Measurements from ENCODE around the gene PIM3. TPM values are rescaled to one million over a fixed set of nuclear protein-coding genes. Genes with fewer than 3 reads are reported as not detected.

PIM3 gene
- total RNA-seq, 1 experiment from 2014 or later = 9.3 TPM

DNA sequence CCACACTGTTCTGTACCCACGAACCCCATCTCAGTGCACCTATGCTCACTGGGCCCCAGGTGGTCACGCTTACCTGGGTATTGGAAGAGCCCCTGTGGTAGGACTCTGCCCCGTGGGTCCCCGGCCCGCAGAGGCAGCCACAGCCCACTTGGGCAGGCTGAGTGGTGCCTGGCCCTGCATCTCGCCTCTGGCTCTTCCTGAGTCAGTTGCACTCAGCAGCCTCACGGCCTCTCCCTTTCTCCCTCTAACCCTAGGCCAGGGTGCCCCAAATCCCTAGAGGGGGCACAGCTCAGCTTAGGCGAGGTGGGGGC, 32.4 kb upstream of the PIM3 start:
- no peak for DNase-seq (ENCODE audit: low read depth)

- no peak for DNase-seq (ENCODE audit: low read depth)
These were observed 31.9 kb upstream of the PIM3 start for GRCh38 chr22:49928555-49929210.

DNA sequence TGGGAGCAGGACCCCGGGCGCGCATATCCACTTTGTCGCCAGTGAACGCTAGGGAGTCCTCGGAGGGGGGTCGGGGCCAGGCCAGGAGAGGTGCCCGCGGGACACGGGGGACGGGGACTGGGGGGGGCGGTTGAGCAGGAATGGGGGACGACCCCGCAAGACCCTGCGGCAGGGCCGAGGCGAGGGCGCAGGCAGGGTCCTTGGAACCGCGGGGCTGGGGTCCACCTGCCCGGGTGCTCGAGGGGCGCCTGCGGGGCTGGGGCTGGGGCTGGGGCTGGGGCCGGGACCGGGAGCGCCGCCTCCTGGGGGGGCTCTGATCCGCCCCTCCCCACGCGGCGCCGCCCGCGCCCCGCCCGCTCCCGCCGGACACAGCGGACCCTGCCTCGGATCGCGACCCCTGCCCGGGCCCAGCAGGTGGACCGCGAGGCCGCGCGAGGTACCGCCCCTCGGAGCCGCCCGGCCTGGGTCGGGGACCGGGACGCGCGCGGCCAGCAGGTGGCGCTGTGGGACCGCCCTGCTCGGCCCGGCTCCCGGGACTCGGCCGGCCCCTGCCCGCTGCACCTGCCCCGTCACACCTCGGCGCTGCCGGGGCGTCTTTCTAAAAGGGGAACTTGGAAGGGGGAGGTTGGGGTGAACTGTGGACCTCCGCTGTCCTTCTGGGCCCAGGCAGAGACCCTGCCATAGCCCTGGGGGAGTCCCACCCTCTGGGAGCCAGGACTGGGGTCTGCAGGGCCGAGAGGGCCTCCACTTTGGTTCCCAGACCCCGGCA, 31.2 kb upstream of the PIM3 start:
- no peak for DNase-seq (ENCODE audit: low read depth)

- DNase-seq (ENCODE audit: low read depth) = no peak
These were observed 30.5 kb upstream of the PIM3 start for GRCh38 chr22:49929994-49930575.

DNA sequence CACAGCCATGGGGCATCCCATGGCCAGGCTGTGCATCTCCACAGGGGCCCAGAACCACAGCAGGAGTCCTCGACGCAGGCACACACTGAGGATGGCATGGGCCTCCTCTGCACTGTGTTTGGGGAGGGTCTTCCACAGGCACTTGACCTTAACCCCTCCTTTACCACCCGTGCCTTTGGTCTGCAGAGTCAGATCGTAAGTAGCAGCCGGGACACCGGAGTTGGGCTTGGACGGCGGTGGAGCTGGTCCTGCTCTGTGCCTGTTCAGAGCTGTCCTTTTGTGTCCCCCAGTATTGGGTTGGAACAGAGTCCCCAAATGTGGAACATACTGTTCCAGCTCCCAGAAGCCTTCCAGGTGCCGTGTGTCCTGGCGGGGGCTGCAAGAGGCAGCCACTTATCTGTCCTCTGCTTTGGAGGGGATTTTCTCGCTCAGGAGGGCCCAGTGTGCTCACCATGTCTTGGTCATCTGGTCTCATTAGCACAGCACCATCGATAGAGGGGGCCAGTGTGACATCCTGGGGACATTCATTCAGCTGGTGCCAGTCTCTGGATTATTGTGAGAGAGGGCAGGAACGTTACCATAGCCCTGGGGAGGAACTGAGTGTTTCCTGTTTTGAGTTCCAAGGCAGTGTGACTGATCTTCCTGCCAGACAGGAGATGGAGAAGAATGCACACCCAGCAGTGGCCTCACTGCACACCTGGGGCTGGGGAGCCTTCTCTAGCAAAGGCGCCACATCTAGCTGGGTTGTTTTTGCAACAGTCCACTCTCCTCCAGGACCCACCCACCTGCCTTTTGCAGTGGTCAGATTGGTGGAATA, 29.8 kb upstream of the PIM3 start:
- peak; percentile 71 for DNase-seq (ENCODE audit: low read depth)

GRCh38 chr22:49933236-49934159, 27.1 kb upstream of the PIM3 start:
- DNase-seq (ENCODE audit: low read depth) = no peak

- DNase-seq (ENCODE audit: low read depth) = no peak
These were observed 26.2 kb upstream of the PIM3 start for GRCh38 chr22:49934160-49934890.

DNA sequence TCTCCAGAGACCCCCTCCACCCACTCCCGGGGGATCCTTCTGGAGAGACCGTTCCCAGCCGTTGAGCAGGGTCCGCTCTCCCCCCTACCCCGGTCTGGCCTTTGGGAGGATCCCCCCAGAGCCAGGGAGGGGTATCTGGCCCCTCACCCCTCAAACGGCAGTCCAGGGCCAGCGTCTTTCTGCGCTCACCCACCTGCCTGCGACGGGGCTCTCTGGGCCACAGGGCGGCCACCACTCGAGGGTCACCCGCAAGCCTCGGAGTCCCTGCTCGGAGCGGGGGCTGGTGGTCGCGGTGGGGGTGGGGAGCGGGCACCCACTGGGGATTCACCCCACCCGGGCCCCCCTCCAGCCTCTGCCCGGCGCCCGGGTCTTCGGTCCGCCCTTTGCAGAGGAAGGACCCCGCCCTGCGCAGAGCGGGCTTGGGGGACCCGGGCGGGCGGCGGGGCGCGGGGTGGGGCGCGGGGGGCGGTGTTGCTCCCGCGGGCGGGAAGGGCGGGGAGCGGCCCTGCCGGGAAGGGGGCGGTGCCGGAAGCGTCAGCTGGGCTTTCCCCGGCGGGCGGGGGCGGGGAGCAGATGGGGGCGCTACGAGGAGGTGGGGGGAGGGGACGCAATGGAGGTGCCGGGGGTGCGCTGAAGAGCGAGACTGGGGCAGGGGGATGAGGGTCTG, 25.5 kb upstream of the PIM3 start:
- DNase-seq (ENCODE audit: low read depth) = no peak

- no peak for DNase-seq (ENCODE audit: low read depth)
These were observed 25.0 kb upstream of the PIM3 start for GRCh38 chr22:49935561-49935960.

DNA sequence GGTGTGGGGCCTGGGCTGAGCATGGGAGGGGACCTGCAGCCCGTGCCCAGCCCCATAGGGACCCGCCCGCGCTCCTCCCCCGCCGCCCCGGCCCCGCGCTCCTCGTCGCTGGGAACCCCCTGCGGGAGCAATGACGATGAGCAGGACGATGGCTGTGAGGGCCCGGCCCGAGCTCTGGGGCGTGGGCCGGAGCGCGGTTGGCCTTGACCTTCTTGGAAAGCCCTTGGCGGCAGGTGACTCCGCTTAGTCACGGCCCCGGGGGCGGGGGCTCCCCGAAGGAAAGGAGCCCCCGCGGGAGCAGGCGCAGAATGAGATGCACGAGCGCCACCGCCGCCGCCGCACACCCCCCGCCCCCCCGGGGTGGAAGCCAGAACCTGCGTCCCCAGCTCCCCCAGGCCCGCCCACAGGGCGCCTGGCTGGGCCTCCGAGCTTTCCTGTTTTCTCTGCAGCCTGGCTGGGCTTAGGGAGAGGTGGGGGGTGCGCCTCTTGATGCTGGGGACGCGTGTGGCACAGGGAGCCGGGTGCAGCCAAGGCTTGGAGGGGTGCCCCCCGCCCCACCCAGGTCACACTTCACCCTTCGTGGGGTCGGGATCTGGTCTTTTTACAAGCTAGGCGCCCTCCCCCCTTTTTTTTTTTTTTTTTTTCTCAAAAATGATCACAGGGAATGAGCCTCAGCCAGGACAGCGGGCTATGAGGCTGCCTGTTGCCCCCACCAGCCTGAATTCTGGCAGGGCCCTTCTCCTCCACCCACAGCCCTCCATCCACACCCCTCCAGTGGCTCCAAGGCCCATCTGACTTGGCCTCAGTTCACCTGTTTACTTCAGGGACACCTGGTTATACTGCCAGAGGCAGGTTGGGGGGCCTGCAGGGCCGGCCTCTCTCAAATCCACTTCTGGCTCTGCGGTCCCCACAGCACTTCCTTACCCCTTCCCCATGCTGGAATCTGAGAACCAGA, 24.3 kb upstream of the PIM3 start:
- peak; percentile 69 for DNase-seq (ENCODE audit: low read depth)

DNA sequence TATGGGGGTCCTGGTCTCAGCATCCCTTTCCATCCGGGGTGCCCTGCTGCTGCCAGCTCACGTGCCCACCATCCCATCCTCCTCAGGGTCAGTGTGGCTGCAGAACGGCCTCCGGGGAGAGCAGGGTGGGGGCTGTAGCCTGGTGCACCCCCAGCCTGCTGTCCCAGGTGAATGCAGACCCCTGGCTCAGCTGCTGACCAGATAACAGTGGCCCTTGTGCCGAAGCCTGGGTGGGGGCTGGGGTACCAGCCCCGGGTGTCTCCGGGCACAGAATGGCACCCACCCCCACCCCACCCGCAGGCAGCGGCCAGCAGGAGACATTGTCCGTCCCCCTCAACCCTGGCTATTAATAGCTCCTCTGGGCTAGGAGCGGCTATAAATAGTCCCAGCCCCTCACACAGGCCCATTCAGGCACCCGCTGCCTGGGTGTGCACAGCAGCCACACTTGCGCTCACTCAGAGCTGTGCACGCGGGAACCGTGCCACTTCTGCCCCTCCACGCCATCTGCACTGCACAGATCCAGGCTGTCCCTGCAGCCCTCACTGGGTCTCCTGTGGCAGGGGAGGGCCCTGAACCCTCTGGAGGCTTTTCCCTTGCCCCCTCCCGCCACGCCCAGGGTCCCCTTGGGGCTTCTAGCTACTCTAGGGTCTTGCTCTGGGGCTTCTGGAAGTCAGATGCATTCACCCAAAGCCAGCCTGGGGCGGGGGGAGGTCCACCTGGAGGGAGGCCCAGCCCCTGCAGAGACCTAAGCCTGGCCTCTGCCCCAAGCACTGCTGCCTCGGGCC, 23.4 kb upstream of the PIM3 start:
- DNase-seq (ENCODE audit: low read depth) = no peak

- DNase-seq (ENCODE audit: low read depth) = peak; percentile 40
These were observed 22.6 kb upstream of the PIM3 start for GRCh38 chr22:49937758-49938564.

DNA sequence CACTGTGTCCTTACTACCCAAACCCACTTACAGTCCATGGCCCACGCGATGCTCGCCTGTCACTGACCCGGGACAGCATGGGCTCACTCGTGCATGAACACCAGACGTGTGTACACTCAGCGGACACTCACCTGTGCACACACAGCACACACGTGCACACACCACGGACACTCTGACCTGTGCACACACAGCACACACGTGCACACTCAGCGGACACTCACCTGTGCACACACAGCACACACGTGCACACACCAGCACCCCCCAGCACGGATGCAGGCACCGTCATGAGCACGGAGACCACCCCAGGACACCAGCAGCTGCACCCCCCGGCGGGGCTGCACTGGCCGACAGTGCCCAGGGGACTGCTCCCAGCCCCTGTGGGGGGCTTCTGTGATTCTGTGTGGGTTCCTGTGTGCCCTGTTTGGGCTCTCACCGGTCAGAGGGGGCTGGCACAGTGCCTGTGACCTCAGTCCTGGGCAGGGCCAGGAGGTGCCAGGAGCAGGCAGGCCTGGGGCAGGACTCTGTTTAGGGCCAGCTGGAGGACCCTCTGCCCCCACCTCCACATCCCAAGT, 21.9 kb upstream of the PIM3 start:
- no peak for DNase-seq (ENCODE audit: low read depth)

DNA sequence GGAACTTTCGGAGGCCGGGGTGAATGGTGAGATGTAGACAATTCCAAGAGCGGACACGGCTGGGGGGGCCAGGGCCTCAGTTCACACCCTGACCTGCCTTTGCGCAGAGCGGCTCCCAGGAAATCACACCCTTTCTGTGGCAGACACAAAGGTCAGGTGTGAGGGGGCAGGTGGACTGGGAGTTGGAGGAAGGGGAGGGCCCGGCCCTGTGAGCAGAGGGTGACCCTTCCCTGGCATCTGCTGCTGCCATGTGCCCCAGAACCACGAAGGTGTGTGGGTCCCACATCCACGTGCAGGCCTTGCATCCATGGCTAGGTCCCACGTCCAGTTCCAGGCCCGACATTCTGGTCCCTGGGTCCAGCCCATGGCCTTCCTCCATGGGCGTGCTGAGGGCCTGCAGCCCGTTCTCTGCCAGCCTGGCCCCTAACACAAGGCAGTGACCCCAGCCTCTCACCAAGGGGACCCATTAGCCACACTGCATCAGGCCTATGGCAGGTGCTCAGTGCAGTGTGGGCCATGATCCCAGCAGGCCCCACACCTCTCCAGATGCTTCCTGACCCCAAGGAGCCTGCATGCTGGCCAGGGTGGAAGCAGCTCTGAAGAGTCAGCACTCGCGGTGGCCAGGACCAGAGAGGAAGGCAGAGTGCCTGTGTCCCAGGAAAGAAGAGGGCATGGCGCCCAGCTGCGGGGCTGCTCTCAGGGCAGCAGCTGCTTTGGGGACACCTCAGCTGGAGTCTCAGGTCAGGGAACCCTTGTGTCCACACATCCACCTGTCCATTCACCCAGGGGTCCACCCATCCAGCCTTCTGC, 18.9 kb upstream of the PIM3 start:
- no peak for DNase-seq (ENCODE audit: low read depth)

DNA sequence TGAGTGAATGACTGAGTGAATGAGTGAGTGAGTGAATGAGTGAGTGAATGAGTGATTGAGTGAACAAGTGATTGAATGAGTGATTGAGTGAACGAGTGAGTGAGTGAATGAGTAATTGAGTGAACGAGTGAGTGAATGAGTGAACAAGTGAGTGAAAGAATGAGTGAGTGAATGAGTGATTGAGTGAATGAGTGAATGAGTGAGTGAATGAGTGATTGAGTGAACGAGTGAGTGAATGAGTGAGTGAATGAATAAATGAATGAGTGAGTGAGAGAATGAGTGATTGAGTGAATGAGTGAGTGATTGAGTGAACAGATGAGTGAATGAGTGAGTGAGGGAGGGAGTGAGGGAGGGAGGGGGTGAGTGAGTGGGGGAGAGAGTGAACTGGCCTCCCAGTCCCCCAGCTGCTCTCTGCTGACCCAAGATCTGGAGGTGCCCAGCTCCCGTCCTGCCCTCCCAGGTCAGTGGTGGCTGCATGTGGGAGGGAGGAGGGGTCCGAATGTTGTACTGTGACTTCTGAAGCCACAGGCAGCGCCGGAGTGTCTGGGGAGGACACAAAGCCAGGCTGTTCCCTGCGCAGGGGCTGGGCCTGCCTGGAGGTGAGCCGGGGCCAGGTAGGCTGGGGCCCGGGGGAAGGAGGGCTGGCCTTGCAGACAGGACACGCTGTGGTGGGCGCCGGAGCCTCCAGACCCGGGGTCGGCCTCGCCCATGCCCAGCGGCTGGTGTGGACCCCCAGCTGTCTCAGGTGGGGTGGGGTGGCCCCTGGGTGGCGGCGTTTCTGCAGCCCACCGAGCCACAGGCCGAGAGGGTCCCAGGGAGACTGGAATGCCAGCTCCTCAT, 17.8 kb upstream of the PIM3 start:
- DNase-seq (ENCODE audit: low read depth) = no peak
